HL-60 (cell line): ENCODE measurements around the gene PFDN2.

ENCODE experiments used
- DNase-seq, 2 experiments: peaks; one replicate each; pipeline ENCODE4 v3.0.0-alpha.2; 2010 to 2020; ENCODE audit warnings: low read depth in 1 of 2, low spot score in 1 of 2
- H3K27ac ChIP-seq: fragments of 250-450 bp; sonication (Bioruptor Pico); replicated peaks from 2 replicates; pipeline ENCODE4 v1.5.1; 2020; ENCODE audit warnings: mild to moderate bottlenecking, moderate library complexity
- H3K27me3 ChIP-seq: fragments of 250-450 bp; sonication (Bioruptor Pico); 2 replicates; pipeline ENCODE4 v1.5.1; 2021; ENCODE audit warnings: mild to moderate bottlenecking, moderate library complexity; ENCODE audit not compliant: insufficient read depth, poor library complexity, severe bottlenecking
- H3K4me3 ChIP-seq: replicated peaks from 2 replicates; pipeline ENCODE4 v1.5.1; 2011; ENCODE audit warnings: mild to moderate bottlenecking, control low read depth, low read length; ENCODE audit not compliant: insufficient read depth
- GABPA ChIP-seq: IDR thresholded peaks from 2 replicates; pipeline ENCODE4 v1.6.1; 2012; ENCODE audit warnings: low read depth
- POLR2AphosphoS5 ChIP-seq: IDR thresholded peaks from 2 replicates; pipeline ENCODE4 v1.6.1; 2012; ENCODE audit warnings: low read depth
- REST ChIP-seq: IDR thresholded peaks from 2 replicates; pipeline ENCODE4 v1.6.1; 2012; ENCODE audit warnings: low read depth; ENCODE audit not compliant: insufficient replicate concordance
- SPI1 ChIP-seq: IDR thresholded peaks from 2 replicates; pipeline ENCODE4 v1.6.1; 2012; ENCODE audit warnings: low read depth, mild to moderate bottlenecking, borderline replicate concordance
- TF ChIP-seq, protein P1 (sequence below): IDR thresholded peaks from one replicate; pipeline ENCODE4 v1.5.1; 2011; ENCODE audit warnings: low read length, control low read depth, inconsistent platforms; ENCODE audit not compliant: insufficient read depth

The PFDN2 gene

DNA sequence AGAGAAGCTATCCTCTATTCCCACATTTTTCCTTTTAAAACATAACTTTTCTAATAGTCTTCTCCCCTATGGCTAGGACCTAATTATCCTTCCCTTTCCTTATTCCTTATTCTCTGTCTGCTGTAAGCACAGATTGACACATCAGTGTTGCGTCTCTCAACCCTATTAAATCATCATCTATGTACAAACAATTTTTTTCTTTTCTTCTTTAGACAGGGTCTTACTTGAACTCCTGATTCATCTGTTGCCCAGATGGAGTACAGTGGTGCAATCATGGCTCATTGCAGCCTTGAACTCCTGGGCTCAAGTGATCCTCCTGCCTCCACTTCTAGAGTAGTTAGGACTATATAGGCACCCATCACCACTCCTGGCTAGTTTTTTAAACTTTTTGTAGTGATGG, 11.4 kb downstream of the PFDN2 start:
- TF ChIP-seq REST (no peak), SPI1 (no peak), GABPA (no peak), POLR2AphosphoS5 (no peak)
- TF ChIP-seq, protein P1, sequence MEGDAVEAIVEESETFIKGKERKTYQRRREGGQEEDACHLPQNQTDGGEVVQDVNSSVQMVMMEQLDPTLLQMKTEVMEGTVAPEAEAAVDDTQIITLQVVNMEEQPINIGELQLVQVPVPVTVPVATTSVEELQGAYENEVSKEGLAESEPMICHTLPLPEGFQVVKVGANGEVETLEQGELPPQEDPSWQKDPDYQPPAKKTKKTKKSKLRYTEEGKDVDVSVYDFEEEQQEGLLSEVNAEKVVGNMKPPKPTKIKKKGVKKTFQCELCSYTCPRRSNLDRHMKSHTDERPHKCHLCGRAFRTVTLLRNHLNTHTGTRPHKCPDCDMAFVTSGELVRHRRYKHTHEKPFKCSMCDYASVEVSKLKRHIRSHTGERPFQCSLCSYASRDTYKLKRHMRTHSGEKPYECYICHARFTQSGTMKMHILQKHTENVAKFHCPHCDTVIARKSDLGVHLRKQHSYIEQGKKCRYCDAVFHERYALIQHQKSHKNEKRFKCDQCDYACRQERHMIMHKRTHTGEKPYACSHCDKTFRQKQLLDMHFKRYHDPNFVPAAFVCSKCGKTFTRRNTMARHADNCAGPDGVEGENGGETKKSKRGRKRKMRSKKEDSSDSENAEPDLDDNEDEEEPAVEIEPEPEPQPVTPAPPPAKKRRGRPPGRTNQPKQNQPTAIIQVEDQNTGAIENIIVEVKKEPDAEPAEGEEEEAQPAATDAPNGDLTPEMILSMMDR, result no peak
- DNase-seq, result no peak
- H3K27ac ChIP-seq, result no peak overlapping the region
- no peaks in the 10 kb centered on the region for H3K27me3 ChIP-seq
- no peak overlapping the region for H3K4me3 ChIP-seq

DNA sequence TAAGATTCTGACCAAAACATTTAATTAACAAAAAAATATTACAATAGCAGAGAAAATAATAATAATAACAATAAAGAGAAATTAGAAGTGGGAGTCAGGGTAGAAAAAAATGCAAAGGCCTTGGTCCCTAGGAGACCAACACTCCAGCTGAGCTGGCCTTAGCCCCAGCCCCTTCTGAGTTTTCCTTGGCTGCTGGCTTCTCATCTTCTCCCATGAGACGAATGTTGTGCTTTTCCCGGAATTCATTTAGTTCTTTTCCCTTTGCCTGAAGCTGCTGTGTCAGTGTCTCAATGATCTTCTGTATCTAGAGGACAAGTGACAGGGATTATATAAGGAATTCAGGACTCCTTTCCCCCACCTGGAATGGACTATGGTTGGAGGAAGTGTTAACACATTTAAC, 17.3 kb downstream of the PFDN2 start:
- no peak overlapping the region for H3K4me3 ChIP-seq
- no peak for DNase-seq
- TF ChIP-seq SPI1 (no peak), POLR2AphosphoS5 (no peak), REST (no peak), GABPA (no peak)
- H3K27ac ChIP-seq, result no peak overlapping the region
- no peaks in the 10 kb centered on the region for H3K27me3 ChIP-seq

GRCh38 chr1:161099090-161099802, 18.6 kb downstream of the PFDN2 start:
- Histone ChIP-seq H3K4me3 (no peak overlapping the region), H3K27ac (no peak overlapping the region), H3K27me3 (no peaks in the 10 kb centered on the region)
- TF ChIP-seq POLR2AphosphoS5 (peak; percentile 43; the same call in 1 of the 2 replicates), REST (no peak)
- no peak for DNase-seq

- Histone ChIP-seq H3K4me3 (peak within 1 kb of the TSS; percentile 22), H3K27ac (peak within 1 kb of the TSS; percentile 27; the same call in 1 of the 2 replicates), H3K27me3 (no peaks in the 10 kb centered on the region)
- peak; percentile 62 to 66 for DNase-seq
- no peak for TF ChIP-seq SPI1
- TF ChIP-seq, protein P1, result no peak
- no peak for TF ChIP-seq GABPA
- TF ChIP-seq POLR2AphosphoS5, result no peak
- no peak for TF ChIP-seq REST
These were observed 19.4 kb downstream of the PFDN2 start, which contains the start of gene KLHDC9 for GRCh38 chr1:161098210-161099068. TSS of gene KLHDC9 (plus strand) at chr1:161098361. CDS start at chr1:161098536, 175 bp downstream.
